Measurements from ENCODE around the gene LHPP.
"Not testable (repeated sequence)": the region's sequence is repeated elsewhere in the genome, so short reads cannot be mapped to it uniquely, and the experiment has no call there.

LHPP gene

DNA sequence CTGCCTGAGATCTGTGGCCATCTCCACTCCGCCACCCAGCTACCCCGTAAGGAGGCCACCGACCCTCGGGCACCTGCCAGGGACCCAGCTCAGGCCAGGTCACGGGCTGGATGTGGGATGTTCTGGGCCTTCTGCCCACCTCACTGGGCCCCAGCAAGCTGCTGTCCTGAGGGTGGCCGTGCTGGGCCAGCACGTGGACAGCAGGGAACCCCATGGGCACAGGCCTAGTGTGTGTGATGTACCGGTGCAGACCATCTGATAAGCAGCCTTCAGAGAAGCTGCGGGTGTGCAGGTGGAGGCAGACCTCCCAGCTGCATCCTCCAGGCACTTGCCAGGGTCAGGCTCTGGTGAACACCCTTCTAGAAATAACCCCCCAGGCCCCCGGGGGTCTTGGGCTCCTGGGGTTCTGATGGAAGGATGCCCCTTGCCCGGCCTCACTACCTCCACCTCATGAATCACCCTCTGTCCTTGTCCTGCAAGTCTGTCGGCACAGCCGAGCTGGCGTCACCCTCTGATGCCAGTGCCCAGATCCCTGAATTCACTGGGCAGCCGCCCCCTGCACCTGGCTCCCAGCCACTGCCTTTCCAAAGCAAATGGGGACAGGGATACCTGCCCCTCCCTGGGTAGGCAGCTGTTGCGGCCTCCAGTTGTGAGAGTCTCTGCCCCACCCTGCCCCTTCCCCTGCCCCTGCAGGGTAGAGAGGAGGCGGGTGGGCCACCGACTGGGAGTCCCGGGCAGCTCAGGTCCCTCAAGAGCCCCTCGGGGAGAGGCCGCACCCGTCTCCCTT is 142.8 kb downstream of the LHPP start:
- no peak for DNase-seq (ENCODE audit: low read depth, low spot score)

DNA sequence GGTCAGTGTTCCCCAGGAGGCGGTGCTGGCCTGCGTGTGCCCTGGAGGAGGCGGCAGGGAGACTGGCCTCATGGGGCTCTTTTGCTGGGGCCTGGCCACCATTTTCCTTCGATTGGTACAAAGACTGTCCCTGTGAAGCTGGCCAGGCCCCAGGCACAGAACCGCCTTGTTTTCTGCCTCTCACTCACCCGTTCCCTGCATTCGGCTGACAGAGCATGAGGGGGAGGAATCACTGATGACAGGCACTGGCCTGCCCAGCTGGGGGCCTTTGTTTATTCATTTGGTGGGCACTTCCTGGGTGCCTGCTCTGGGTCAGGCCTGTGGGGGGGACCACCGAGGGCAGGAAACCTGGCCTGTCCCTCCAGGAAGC is 143.4 kb downstream of the LHPP start:
- no peak for DNase-seq (ENCODE audit: low read depth, low spot score)

- DNase-seq (ENCODE audit: low read depth, low spot score) = no peak
Observed at GRCh38 chr10:124605481-124605855, 143.8 kb downstream of the LHPP start.

DNA sequence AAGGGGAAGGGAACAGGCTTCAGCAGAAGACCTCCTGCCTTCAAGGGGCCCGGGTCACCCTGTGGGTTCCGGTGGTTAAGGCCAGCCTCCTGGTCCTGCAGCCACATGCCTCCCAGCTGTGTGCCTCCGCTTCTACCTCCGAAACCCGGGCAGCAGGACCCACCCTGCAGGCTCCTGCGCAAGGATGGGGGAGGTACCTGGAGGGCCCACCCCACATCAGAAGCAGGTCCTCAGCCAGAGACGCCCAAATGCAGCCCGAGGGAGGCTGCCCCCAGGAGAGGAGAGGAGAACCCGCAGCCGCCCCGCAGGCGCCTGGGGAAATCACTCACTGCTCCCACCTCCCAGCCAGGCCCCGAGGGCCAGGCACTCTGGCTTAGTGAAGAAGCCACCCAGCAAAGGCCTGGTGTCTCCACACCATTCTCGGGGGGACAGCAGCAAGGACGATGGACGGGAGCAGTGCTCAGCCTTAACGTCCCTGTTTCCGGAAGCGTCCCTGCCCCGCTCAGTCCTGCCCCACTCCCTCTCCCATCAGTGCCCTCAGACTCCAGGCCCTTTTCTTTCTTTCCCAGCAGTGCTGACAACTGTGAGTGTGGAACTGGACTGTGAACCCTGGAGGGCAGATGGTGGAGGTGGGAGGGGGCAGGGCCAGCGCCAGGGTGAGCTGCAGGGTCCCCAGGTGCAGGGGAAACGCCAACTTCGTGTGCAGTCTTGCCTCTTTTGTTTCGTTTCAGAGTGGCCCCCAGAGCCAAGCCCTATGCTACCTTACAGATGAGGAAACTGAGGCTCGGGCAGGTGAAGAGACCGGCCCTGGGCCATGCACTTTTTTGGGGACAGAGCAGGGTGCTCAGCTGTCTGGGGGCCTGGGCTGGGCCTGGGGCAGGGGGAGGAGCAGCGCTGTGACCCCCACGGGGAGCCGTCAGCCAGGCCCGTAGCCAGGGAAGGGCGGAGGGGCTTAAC is 144.5 kb downstream of the LHPP start:
- DNase-seq (ENCODE audit: low read depth, low spot score) = no peak

DNA sequence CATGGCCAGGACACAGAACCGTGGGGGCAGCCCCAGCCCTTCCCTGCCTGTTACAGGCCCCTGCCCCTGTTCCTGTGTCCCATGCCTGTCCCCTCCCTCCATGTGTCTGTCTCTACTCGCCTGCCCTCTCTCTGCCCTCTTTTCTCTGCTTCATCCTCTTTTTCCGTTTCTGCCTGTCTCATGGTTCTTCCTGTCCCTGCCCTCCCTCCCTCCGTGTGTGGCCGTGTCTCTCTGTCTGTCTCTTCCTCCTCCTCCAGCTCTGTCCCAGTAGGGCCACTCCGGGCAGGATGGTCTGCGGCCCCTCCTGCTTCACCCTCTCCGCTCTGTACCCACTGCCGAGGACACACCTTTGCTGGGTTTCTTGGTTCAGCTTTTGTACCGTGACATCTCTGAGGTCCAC is 145.2 kb downstream of the LHPP start:
- no peak for DNase-seq (ENCODE audit: low read depth, low spot score)

DNA sequence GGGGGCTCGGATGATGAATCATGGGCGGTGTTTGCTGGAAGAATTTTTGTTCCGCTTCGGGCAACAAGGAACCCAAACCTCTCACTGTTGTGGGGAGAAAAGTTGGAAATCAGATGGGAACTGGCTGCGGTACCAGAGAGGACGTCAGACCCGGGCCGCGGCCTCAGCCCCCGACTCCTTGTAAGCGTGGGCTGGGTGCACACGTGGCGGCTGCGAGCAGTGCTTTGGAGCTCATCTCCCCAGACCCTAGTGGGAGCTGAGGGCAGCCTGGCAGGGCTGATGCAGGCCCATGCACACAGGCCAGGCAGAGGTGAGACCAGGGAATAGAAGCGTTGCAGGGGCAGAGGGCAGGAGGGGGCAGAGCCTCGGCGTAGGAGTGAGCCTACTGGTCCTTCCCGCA is 146.1 kb downstream of the LHPP start:
- no peak for DNase-seq (ENCODE audit: low read depth, low spot score)

GRCh38 chr10:124608093-124608721 is 146.6 kb downstream of the LHPP start:
- DNase-seq (ENCODE audit: low read depth, low spot score) = no peak

DNA sequence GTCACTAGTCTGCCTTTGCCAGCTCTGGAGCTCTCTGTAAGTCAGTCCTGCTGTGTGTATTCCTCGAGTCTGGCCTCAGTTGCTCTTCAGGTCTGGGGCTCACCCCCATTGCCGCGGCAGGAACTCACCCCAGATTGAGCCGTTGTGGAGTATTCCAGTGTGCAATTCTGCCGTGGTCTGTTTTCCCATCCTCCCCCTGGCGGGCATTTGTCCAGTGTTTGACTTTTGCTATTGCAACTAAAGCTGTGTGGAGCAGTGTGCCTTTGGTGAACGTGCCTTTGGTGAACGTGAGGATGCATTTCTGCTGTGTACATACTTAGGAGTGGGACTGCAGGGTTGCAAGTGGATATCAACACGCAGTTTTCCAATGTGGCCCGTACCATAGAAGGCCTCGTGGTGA is 148.1 kb downstream of the LHPP start:
- DNase-seq (ENCODE audit: low read depth, low spot score) = no peak

DNA sequence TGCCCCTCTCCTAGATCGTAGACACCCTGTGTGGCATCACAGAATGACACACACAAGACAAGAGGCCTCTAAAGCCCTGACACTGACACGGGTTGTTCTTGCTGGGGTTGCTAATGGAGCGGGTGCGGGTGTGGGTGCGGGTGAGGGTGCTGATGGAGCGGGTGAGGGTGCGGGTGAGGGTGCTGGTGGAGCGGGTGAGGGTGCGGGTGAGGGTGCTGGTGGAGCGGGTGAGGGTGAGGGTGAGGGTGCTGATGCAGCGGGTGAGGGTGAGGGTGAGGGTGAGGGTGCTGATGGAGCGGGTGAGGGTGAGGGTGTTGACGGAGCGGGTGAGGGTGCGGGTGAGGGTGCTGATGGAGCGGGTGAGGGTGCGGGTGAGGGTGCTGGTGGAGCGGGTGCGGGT is 148.6 kb downstream of the LHPP start:
- DNase-seq (ENCODE audit: low read depth, low spot score) = not testable (repeated sequence)

GRCh38 chr10:124610851-124611250 is 149.2 kb downstream of the LHPP start:
- not testable (repeated sequence) for DNase-seq (ENCODE audit: low read depth, low spot score)

DNA sequence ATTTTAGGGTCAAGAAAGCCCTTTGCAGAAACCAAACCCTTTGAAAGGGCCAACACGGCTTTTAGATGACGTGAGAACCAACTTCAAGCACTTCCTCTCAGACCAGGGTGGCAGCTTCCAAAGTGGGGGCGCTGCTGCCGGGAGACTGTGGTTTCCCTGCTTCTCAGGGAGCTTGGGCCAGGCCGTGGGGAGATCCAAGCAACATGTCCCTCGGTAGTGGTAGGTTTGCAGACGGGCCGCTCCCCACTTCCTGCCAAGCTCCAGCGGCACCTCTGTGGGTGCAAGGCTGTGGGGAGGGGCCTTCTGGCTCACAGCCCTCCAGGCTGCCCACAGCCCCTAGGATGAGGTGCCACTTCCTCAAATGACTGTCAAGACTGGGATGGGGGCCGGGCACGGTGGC is 150.1 kb downstream of the LHPP start:
- no peak for DNase-seq (ENCODE audit: low read depth, low spot score)

DNA sequence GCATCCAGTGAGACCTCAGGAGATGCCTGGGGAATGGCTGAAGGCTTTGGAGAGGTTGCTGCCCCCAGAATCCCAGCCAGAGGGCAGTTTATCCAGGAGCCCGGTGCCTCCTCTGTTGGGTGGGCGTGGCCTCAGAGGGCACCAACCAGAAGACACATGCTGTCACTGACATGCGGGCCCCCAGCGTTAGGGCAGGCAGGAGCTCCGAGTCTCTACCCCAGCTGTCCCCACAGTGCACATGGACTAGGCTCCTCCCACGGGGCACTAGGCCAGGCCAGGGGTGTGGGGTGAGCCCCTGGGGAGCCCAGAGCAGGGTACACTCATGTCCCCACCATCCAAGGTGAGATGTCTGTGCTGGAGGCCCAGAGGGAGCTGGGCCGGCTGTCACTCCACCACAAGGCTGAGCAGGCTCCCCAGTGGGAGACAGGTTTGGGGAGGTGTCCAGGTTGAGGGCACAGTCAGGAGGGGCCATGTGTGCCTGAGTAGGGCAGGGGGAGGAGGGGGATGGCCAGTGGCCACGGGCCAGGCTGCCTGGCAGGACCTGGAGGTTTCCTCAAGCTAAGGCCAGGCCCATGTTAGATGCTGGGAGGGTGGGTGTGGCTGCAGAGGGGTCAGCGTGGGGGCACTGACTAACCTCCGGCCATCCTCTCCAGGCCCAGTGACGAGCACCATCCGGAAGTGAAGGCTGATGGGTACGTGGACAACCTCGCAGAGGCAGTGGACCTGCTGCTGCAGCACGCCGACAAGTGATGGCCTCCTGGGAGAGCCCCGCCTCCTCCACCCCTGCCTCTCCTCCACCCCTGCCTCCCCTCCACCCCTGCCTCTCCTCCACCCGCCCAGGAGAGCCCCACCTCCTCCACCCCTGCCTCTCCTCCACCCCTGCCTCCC is 151.2 kb downstream of the LHPP start:
- DNase-seq (ENCODE audit: low read depth, low spot score) = peak; percentile 68

DNA sequence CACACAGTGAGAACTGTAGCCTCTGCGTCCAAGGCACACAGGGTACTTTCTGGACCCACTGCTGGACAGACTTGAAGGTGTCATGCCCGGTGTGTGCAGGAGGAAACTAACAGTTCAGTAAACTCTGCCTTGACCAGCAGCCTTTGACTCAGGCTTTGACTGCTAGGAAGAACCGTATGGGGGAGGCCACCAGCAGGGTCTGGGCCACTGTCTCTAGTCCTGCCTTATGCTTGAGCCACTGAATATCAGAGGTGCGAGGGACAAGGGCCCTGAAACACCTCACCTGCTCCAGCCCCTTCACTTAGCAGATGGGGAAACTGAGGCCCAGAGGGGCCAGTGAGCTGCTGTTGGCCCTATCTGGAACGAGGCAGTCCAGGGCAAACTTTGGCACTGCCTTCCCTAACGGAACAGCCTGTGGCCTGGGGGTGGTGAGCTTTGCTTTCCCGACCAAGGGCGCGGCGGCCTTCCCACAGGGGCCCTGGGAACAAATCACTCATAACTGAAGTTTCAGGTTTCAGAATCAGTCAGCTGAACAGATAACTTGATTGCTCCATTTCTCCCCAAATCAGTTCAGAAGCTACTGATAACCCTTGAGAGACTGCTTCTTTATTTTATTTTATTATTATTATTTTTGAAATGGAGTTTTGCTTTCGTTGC is 152.5 kb downstream of the LHPP start:
- DNase-seq (ENCODE audit: low read depth, low spot score) = no peak

GRCh38 chr10:124615259-124615658 is 153.6 kb downstream of the LHPP start:
- DNase-seq (ENCODE audit: low read depth, low spot score) = no peak

GRCh38 chr10:124616040-124616835 is 154.6 kb downstream of the LHPP start:
- peak; percentile 78 for DNase-seq (ENCODE audit: low read depth, low spot score)

DNA sequence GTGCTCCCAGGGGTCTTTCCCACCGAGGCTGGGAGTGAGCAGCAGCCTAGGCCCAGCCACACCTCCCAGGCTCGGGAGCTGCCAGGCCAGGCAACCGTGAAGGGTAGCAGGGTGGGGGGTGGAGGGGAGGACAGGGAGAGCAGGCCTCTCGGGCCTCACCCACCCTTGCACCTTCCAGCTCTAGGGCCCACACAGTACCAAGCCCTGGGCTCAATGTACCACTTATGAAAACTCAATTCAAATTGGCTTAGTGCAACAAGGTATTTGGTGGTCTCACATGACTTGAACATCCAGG is 155.2 kb downstream of the LHPP start:
- no peak for DNase-seq (ENCODE audit: low read depth, low spot score)

DNA sequence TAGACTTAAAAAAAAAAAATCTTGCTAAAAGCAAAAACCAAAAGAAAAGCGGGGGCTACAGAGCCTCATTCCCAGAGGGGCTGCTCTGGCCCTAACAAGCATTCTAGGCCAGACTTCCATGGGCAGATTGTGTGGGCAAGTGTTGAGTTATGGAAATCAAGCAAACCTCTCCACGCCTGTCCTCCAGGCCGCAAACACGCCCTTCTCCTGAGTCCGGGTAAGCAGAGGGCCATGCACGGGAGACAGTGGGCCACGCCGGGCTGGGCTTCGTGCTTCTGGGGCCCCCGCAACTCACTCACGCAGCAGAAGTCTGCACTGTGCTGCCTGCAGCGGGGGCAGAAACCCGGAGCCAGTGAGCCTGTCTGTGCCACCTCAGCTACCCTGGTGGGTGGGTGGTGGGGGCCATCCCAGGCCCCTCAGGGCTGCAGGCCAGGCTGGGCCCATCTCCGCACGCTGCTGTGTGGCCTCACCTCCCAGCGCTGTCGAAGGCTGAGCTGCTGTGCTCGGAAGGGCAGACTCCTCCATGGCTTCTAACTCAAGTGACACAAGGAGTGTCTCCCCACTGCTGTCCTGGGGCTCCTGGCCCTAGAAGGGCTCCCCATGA is 156.9 kb downstream of the LHPP start:
- no peak for DNase-seq (ENCODE audit: low read depth, low spot score)

DNA sequence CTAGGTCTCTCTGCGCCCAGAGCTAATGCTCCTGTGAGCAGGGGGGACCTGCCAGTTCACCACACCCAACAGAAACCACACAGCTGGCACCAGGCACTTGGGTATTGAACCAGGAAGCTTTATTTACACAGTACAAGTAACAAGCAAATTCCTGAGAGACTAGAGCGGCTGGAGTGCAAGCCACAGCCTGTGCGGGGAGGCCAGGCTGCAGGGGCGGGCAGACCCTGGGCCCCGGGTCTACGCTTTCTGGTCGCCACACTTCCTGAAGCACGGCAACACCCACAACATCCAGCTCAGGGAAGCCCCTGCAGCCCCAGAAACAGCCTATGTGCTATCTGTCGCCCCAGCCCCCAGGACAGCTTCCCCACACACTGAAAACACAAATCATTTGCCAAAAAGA is 157.6 kb downstream of the LHPP start:
- DNase-seq (ENCODE audit: low read depth, low spot score) = no peak

- DNase-seq (ENCODE audit: low read depth, low spot score) = no peak
Observed at GRCh38 chr10:124619802-124620490, 158.3 kb downstream of the LHPP start.
